HEK293 (cell line): ENCODE measurements around the gene FYB1.

Source experiments
- CTCF ChIA-PET: fragments of 350-600 bp; formaldehyde crosslinking; extraction: SDS; loops from one replicate; lab custom pipeline; 2021; ENCODE audit warnings: antibody characterized with exemption; lab: Yijun Ruan, JAX
- POLR2A ChIA-PET: fragments of 300-600 bp; formaldehyde crosslinking; extraction: SDS; loops from one replicate; lab custom pipeline; 2020; ENCODE audit warnings: antibody characterized with exemption, inconsistent platforms; lab: Yijun Ruan, JAX
- H3K27ac ChIP-seq: fragments of 200-500 bp; sonication (Bioruptor generic); 2 replicates; pipeline ENCODE4 v1.5.1; 2014; ENCODE audit warnings: low read depth, low read length, control low read depth, inconsistent platforms; ENCODE audit errors: extremely low read depth
- H3K36me3 ChIP-seq, 2 experiments: fragments of 200-500 bp in 1 of 2; sonication (Bioruptor generic) in 1 of 2; 1 replicate in 1 of 2; 2 replicates in 1 of 2; pipeline ENCODE4 v1.5.1; 2014 to 2017; ENCODE audit warnings: inconsistent platforms in 2 of 2, low read length in 2 of 2; ENCODE audit not compliant: control insufficient read depth in 2 of 2, insufficient read depth in 1 of 2
- H3K4me1 ChIP-seq: fragments of 200-500 bp; sonication (Bioruptor generic); 2 replicates; pipeline ENCODE4 v1.5.1; 2014; ENCODE audit warnings: mild to moderate bottlenecking, low read length, inconsistent platforms; ENCODE audit not compliant: control insufficient read depth, insufficient read depth
- H3K4me3 ChIP-seq: 2 replicates; pipeline ENCODE4 v1.5.1; 2011; ENCODE audit warnings: low read depth, mild to moderate bottlenecking, control low read depth, low read length, moderate library complexity
- H3K9me3 ChIP-seq: fragments of 200-500 bp; sonication (Bioruptor generic); 2 replicates; pipeline ENCODE4 v1.5.1; 2014; ENCODE audit warnings: low read depth, low read length, inconsistent platforms; ENCODE audit not compliant: control insufficient read depth, insufficient read depth
- KLF10 ChIP-seq: fragments of 450-650 bp; IDR thresholded peaks from 2 replicates; pipeline ENCODE4 v1.5.1; 2018; ENCODE audit warnings: missing biosample characterization, mild to moderate bottlenecking, missing genetic modification characterization
- MEIS1 ChIP-seq: sonication (generic); formaldehyde crosslinking; IDR thresholded peaks from 2 replicates; pipeline ENCODE4 v1.8.1; 2022; ENCODE audit warnings: missing genetic modification reagents, mild to moderate bottlenecking, borderline replicate concordance
- MZF1 ChIP-seq: fragments of 450-650 bp; formaldehyde crosslinking; IDR thresholded peaks from 2 replicates; pipeline ENCODE4 v1.5.1; 2017; ENCODE audit warnings: missing biosample characterization, missing genetic modification characterization, borderline replicate concordance
- PRDM6 ChIP-seq: fragments of 450-650 bp; formaldehyde crosslinking; IDR thresholded peaks from 2 replicates; pipeline ENCODE4 v1.5.1; 2017; ENCODE audit warnings: missing biosample characterization, missing genetic modification characterization
- ZBTB7A ChIP-seq: fragments of 450-650 bp; formaldehyde crosslinking; IDR thresholded peaks from 2 replicates; pipeline ENCODE4 v1.5.1; 2016; ENCODE audit warnings: low read depth, missing biosample characterization, missing genetic modification characterization
- ZFHX2 ChIP-seq: fragments of 450-650 bp; formaldehyde crosslinking; conservative IDR thresholded peaks from 2 replicates; pipeline ENCODE4 v1.5.1; 2016; ENCODE audit warnings: missing biosample characterization, missing genetic modification characterization
- ZFP3 ChIP-seq: fragments of 450-650 bp; formaldehyde crosslinking; IDR thresholded peaks from 2 replicates; pipeline ENCODE4 v1.5.1; 2016; ENCODE audit warnings: low read depth, missing biosample characterization, missing genetic modification characterization
- ZIC2 ChIP-seq: fragments of 450-650 bp; formaldehyde crosslinking; IDR thresholded peaks from 2 replicates; pipeline ENCODE4 v1.5.1; 2016; ENCODE audit warnings: missing biosample characterization, missing genetic modification characterization
- ZNF157 ChIP-seq: fragments of 450-650 bp; formaldehyde crosslinking; IDR thresholded peaks from 2 replicates; pipeline ENCODE4 v1.5.1; 2016; ENCODE audit warnings: missing biosample characterization, missing genetic modification characterization
- ZNF19 ChIP-seq: fragments of 450-650 bp; formaldehyde crosslinking; IDR thresholded peaks from 2 replicates; pipeline ENCODE4; 2016; ENCODE audit warnings: missing biosample characterization, missing genetic modification characterization, low read depth
- ZNF449 ChIP-seq: fragments of 450-650 bp; formaldehyde crosslinking; IDR thresholded peaks from 2 replicates; pipeline ENCODE4 v1.5.1; 2017; ENCODE audit warnings: missing biosample characterization, mild to moderate bottlenecking, missing genetic modification characterization, moderate library complexity
- ZNF518A ChIP-seq: fragments of 450-650 bp; formaldehyde crosslinking; conservative IDR thresholded peaks from 2 replicates; pipeline ENCODE4 v1.5.1; 2016; ENCODE audit warnings: low read depth, missing biosample characterization, missing genetic modification characterization
- ZNF658 ChIP-seq: fragments of 450-650 bp; formaldehyde crosslinking; IDR thresholded peaks from 2 replicates; pipeline ENCODE4; 2016; ENCODE audit warnings: missing biosample characterization, missing genetic modification characterization
- ZNF843 ChIP-seq: fragments of 450-650 bp; formaldehyde crosslinking; IDR thresholded peaks from 2 replicates; pipeline ENCODE4 v1.5.1; 2016; ENCODE audit warnings: missing biosample characterization, missing genetic modification characterization
- ZSCAN4 ChIP-seq: fragments of 450-650 bp; formaldehyde crosslinking; IDR thresholded peaks from 2 replicates; pipeline ENCODE4 v1.5.1; 2017; ENCODE audit warnings: missing biosample characterization, missing genetic modification characterization

FYB1 gene

GRCh38 chr5:39214912-39215709 is 4.3 kb downstream of the FYB1 start:
- no peak overlapping the region for H3K27ac ChIP-seq
- H3K4me3 ChIP-seq = no peak overlapping the region
- ChIA-PET CTCF (interaction anchor here (1.4 kb wide), 1 partner anchor 76 kb away, joined by 3 read pairs; no protein-coding TSS in a partner anchor), POLR2A (no interaction called here)
- no peaks in the 10 kb centered on the region for H3K4me1 ChIP-seq
- 0 out of 2 replicates have a peak, but pooled peaks have one; percentile 49 for TF ChIP-seq ZIC2
- TF ChIP-seq ZNF19 = no peak
- H3K9me3 ChIP-seq = no peaks in the 10 kb centered on the region
- H3K36me3 ChIP-seq = no peaks in the 10 kb centered on the region

- no peaks in the 10 kb centered on the region for H3K4me1 ChIP-seq
- POLR2A ChIA-PET = no interaction called here
- CTCF ChIA-PET = interaction anchor here (0.5 to 0.7 kb wide), 2 partner anchors 20 to 133 kb away, joined by 3 read pairs; no protein-coding TSS in a partner anchor
- TF ChIP-seq ZNF518A (tag by site-specific recombination) (no peak), PRDM6 (no peak), KLF10 (tag by site-specific recombination) (no peak), ZBTB7A (tag by site-specific recombination) (no peak), ZFP3 (tag by site-specific recombination) (no peak), MZF1 (tag by site-specific recombination) (no peak), ZNF843 (tag by site-specific recombination) (no peak), MEIS1 (no peak), ZNF157 (no peak), ZNF658 (no peak), ZNF449 (tag by site-specific recombination) (no peak), ZSCAN4 (tag by site-specific recombination) (no peak), ZFHX2 (tag by site-specific recombination) (no peak)
- no peak overlapping the region for H3K4me3 ChIP-seq
- no peaks in the 10 kb centered on the region for H3K9me3 ChIP-seq
- H3K27ac ChIP-seq = no peak overlapping the region
- H3K36me3 ChIP-seq = no peaks in the 10 kb centered on the region
Observed at GRCh38 chr5:39213447-39214207, 5.7 kb downstream of the FYB1 start.
